Ishikawa (cell line): ENCODE data around the gene CDCA8.

Source experiments
- CEBPB ChIP-seq: IDR thresholded peaks from 2 replicates; pipeline ENCODE4 v1.6.1; 2012
- EGR1 ChIP-seq: IDR thresholded peaks from 2 replicates; pipeline ENCODE4 v1.6.1; 2012
- EP300 ChIP-seq: IDR thresholded peaks from 2 replicates; pipeline ENCODE4 v1.6.1; 2012; ENCODE audit warnings: borderline replicate concordance
- FOXM1 ChIP-seq: IDR thresholded peaks from 2 replicates; pipeline ENCODE4 v1.6.1; 2012; ENCODE audit warnings: low read depth, borderline replicate concordance
- NFIC ChIP-seq: IDR thresholded peaks from 2 replicates; pipeline ENCODE4 v1.6.1; 2012
- RAD21 ChIP-seq: IDR thresholded peaks from 2 replicates; pipeline ENCODE4 v1.6.1; 2012; ENCODE audit warnings: low read depth
- TAF1 ChIP-seq: IDR thresholded peaks from 2 replicates; pipeline ENCODE4 v1.6.1; 2012; ENCODE audit warnings: low read depth, mild to moderate bottlenecking
- TEAD4 ChIP-seq: IDR thresholded peaks from 2 replicates; pipeline ENCODE4 v1.6.1; 2012
- YY1 ChIP-seq: IDR thresholded peaks from 2 replicates; pipeline ENCODE4 v1.6.1; 2012; ENCODE audit warnings: low read depth
- ZBTB7A ChIP-seq: IDR thresholded peaks from 2 replicates; pipeline ENCODE4 v1.6.1; 2012; ENCODE audit warnings: low read depth
- TF ChIP-seq, protein P1 (sequence below): IDR thresholded peaks from 2 replicates; pipeline ENCODE4 v1.6.1; 2012; ENCODE audit warnings: low read depth, mild to moderate bottlenecking
- TF ChIP-seq, protein P2 (sequence below): IDR thresholded peaks from 2 replicates; pipeline ENCODE4 v1.6.1; 2012
- TF ChIP-seq, protein P3 (sequence below): IDR thresholded peaks from 2 replicates; pipeline ENCODE4 v1.6.1; 2012

DNA sequence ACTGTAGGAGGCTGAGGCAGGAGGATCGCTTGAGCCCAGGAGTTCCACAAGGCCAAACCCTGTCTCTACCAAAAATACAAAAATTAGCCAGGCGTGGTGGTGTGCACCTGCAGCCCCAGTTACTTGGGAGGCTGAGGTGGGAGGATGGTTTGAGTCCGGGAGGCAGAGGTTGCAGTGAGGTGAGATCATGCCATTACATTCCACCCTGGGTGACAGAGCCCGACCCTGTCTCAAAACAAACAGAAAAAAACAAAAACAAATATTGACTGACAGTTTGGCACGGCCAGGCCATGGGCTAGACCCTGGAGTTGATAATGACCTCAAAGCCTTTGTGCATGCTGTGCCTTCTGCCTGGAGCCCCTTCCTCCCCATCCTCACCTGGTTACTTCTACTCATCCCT, 38.4 kb upstream of the CDCA8 start:
- TF ChIP-seq CEBPB (no peak), EP300 (no peak), EGR1 (no peak), YY1 (no peak), NFIC (no peak), FOXM1 (no peak), RAD21 (no peak), TAF1 (no peak), ZBTB7A (no peak), TEAD4 (no peak)
- TF ChIP-seq, protein P1, sequence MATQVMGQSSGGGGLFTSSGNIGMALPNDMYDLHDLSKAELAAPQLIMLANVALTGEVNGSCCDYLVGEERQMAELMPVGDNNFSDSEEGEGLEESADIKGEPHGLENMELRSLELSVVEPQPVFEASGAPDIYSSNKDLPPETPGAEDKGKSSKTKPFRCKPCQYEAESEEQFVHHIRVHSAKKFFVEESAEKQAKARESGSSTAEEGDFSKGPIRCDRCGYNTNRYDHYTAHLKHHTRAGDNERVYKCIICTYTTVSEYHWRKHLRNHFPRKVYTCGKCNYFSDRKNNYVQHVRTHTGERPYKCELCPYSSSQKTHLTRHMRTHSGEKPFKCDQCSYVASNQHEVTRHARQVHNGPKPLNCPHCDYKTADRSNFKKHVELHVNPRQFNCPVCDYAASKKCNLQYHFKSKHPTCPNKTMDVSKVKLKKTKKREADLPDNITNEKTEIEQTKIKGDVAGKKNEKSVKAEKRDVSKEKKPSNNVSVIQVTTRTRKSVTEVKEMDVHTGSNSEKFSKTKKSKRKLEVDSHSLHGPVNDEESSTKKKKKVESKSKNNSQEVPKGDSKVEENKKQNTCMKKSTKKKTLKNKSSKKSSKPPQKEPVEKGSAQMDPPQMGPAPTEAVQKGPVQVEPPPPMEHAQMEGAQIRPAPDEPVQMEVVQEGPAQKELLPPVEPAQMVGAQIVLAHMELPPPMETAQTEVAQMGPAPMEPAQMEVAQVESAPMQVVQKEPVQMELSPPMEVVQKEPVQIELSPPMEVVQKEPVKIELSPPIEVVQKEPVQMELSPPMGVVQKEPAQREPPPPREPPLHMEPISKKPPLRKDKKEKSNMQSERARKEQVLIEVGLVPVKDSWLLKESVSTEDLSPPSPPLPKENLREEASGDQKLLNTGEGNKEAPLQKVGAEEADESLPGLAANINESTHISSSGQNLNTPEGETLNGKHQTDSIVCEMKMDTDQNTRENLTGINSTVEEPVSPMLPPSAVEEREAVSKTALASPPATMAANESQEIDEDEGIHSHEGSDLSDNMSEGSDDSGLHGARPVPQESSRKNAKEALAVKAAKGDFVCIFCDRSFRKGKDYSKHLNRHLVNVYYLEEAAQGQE = no peak
- TF ChIP-seq, protein P2, sequence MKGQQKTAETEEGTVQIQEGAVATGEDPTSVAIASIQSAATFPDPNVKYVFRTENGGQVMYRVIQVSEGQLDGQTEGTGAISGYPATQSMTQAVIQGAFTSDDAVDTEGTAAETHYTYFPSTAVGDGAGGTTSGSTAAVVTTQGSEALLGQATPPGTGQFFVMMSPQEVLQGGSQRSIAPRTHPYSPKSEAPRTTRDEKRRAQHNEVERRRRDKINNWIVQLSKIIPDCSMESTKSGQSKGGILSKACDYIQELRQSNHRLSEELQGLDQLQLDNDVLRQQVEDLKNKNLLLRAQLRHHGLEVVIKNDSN = no peak
- TF ChIP-seq, protein P3, sequence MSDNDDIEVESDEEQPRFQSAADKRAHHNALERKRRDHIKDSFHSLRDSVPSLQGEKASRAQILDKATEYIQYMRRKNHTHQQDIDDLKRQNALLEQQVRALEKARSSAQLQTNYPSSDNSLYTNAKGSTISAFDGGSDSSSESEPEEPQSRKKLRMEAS = no peak
